GM12891 (cell line): Measurements from ENCODE around the gene LPAR6. TPM values are rescaled to one million over a fixed set of nuclear protein-coding genes. Genes with fewer than 3 reads are reported as not detected.
"Not testable (repeated sequence)": the region's sequence is repeated elsewhere in the genome, so short reads cannot be mapped to it uniquely, and the experiment has no call there.

ENCODE experiments used
- DNase-seq: peaks from one replicate; pipeline ENCODE4 v3.0.0; 2011; ENCODE audit warnings: low spot score; ENCODE audit not compliant: insufficient read length
- FAIRE-seq: peaks from 2 replicates; lab custom pipeline; 2011; peaks lifted over from hg19 to GRCh38; lab: Jason Lieb, UNC
- PAX5 ChIP-seq: IDR thresholded peaks from 2 replicates; pipeline ENCODE4 v1.6.1; 2011; ENCODE audit warnings: low read length, moderate library complexity, mild to moderate bottlenecking; ENCODE audit not compliant: insufficient read depth, severe bottlenecking
- POLR2A ChIP-seq: IDR thresholded peaks from 2 replicates; pipeline ENCODE4 v1.6.1; 2011; ENCODE audit warnings: low read depth, low read length, control low read depth
- POLR2AphosphoS5 ChIP-seq: IDR thresholded peaks from 2 replicates; pipeline ENCODE4 v1.6.1; 2011; ENCODE audit warnings: low read depth, low read length, control low read depth
- POU2F2 ChIP-seq: IDR thresholded peaks from 2 replicates; pipeline ENCODE4 v1.6.1; 2011; ENCODE audit warnings: low read depth, mild to moderate bottlenecking, control low read depth, low read length, moderate library complexity
- SPI1 ChIP-seq: IDR thresholded peaks from 2 replicates; pipeline ENCODE4 v1.6.1; 2011; ENCODE audit warnings: low read depth, low read length, control low read depth
- TAF1 ChIP-seq: IDR thresholded peaks from 2 replicates; pipeline ENCODE4 v1.6.1; 2011; ENCODE audit warnings: low read depth, low read length, control low read depth
- polyA plus RNA-seq: library from polyadenylated mRNA; unstranded; fragments of >200 nt; gene quantifications from one replicate; pipeline ENCODE4 v1.2.1, GENCODE V29; 2012; ENCODE audit warnings: low read depth, missing spikeins, inconsistent platforms; ENCODE audit not compliant: missing spikeins

The LPAR6 gene
- 0.89 TPM for polyA plus RNA-seq

- DNase-seq, result no peak
- TF ChIP-seq POU2F2 (no peak), PAX5 (no peak), SPI1 (no peak), POLR2A (no peak), TAF1 (no peak)
- no peak for FAIRE-seq
These were observed at the start of gene LPAR6 for GRCh38 chr13:48412881-48413351. TSS of gene LPAR6 (minus strand) at chr13:48413113. CDS start at chr13:48412423, 690 bp downstream.

- no peak for DNase-seq
- TF ChIP-seq PAX5 (no peak), TAF1 (no peak), POU2F2 (no peak), SPI1 (no peak), POLR2A (no peak), POLR2AphosphoS5 (no peak)
- no peak for FAIRE-seq
These were observed 44.8 kb upstream of the LPAR6 start for GRCh38 chr13:48457578-48458242.

- TF ChIP-seq POU2F2 (no peak), TAF1 (no peak), POLR2AphosphoS5 (no peak), POLR2A (no peak), SPI1 (no peak), PAX5 (no peak)
- no peak for DNase-seq
- no peak for FAIRE-seq
These were observed 43.6 kb upstream of the LPAR6 start for GRCh38 chr13:48456546-48456945.

- not testable (repeated sequence) for DNase-seq
These were observed 38.3 kb upstream of the LPAR6 start for GRCh38 chr13:48451196-48451595.

GRCh38 chr13:48449656-48450055 is 36.7 kb upstream of the LPAR6 start:
- no peak for FAIRE-seq
- TF ChIP-seq PAX5, result no peak
- no peak for TF ChIP-seq SPI1
- no peak for TF ChIP-seq POLR2A
- TF ChIP-seq POLR2AphosphoS5, result no peak
- no peak for TF ChIP-seq POU2F2
- no peak for TF ChIP-seq TAF1
- DNase-seq, result no peak

More at GRCh38 chr13:48451196-48451595, 38.3 kb upstream of the LPAR6 start:
- not testable (repeated sequence) for FAIRE-seq

- no peak for DNase-seq
- FAIRE-seq, result peak; percentile 50
- no peak for TF ChIP-seq SPI1
- no peak for TF ChIP-seq POLR2AphosphoS5
- TF ChIP-seq PAX5, result no peak
- no peak for TF ChIP-seq POLR2A
- TF ChIP-seq POU2F2, result no peak
These were observed 36.2 kb upstream of the LPAR6 start for GRCh38 chr13:48448959-48449614.

- TF ChIP-seq POLR2AphosphoS5, result no peak
- no peak for TF ChIP-seq POLR2A
- no peak for TF ChIP-seq PAX5
- no peak for TF ChIP-seq POU2F2
- TF ChIP-seq TAF1, result no peak
- no peak for TF ChIP-seq SPI1
- FAIRE-seq (peak; percentile 47), DNase-seq (no peak)
These were observed 35.5 kb upstream of the LPAR6 start for GRCh38 chr13:48448285-48448958.

GRCh38 chr13:48446464-48446863 is 33.6 kb upstream of the LPAR6 start:
- TF ChIP-seq POLR2AphosphoS5, result no peak
- no peak for TF ChIP-seq POU2F2
- no peak for TF ChIP-seq PAX5
- TF ChIP-seq SPI1, result no peak
- no peak for TF ChIP-seq TAF1
- no peak for TF ChIP-seq POLR2A
- FAIRE-seq, result peak; percentile 5

GRCh38 chr13:48443442-48444208 is 30.7 kb upstream of the LPAR6 start:
- no peak for FAIRE-seq
- no peak for TF ChIP-seq POLR2A
- TF ChIP-seq POLR2AphosphoS5, result no peak
- no peak for TF ChIP-seq TAF1
- no peak for TF ChIP-seq SPI1
- TF ChIP-seq POU2F2, result no peak
- no peak for TF ChIP-seq PAX5
- DNase-seq, result no peak

More at GRCh38 chr13:48446464-48446863, 33.6 kb upstream of the LPAR6 start:
- DNase-seq, result no peak
